ENCODE measurements around the gene ETDC. TPM values are rescaled to one million over a fixed set of nuclear protein-coding genes. Genes with fewer than 3 reads are reported as not detected.

ETDC gene
- total and polyA plus RNA-seq, 2 donors = not detected

GRCh38 chrX:135330706-135331105 lies 21.4 kb downstream of the ETDC start:
- no peaks in the 10 kb centered on the region for H3K27me3 ChIP-seq (ENCODE audit: control insufficient read depth in 2 of 2, insufficient read depth in 1 of 2, low read length in 1 of 2)
- no peak overlapping the region for H3K4me3 ChIP-seq (ENCODE audit: low read length in 2 of 2)
- no peaks in the 10 kb centered on the region for H3K4me1 ChIP-seq (ENCODE audit: control insufficient read depth in 2 of 2, insufficient read depth in 2 of 2, low read length in 2 of 2)
- H3K36me3 ChIP-seq (ENCODE audit: control insufficient read depth in 2 of 2, insufficient read depth in 2 of 2, low read length in 1 of 2) = peaks cover 0 to 2% of the 10 kb centered on the region in 2 donors
- H3K27ac ChIP-seq (ENCODE audit: low read depth in 1 of 2, low read length in 1 of 2) = no peak overlapping the region
- H3K9me3 ChIP-seq (ENCODE audit: control insufficient read depth in 2 of 2, insufficient read depth in 1 of 2, low read length in 1 of 2) = no peaks in the 10 kb centered on the region
- 92% methylated on average over 1 of the region's 1 CpG for WGBS
- DNase-seq (ENCODE audit: low read depth in 6 of 9, low spot score in 9 of 9) = no peak

GRCh38 chrX:135331525-135331924 lies 22.2 kb downstream of the ETDC start:
- no peaks in the 10 kb centered on the region for H3K4me1 ChIP-seq (ENCODE audit: control insufficient read depth in 2 of 2, insufficient read depth in 2 of 2, low read length in 2 of 2)
- H3K27me3 ChIP-seq (ENCODE audit: control insufficient read depth in 2 of 2, insufficient read depth in 1 of 2, low read length in 1 of 2) = no peaks in the 10 kb centered on the region
- H3K27ac ChIP-seq (ENCODE audit: low read depth in 1 of 2, low read length in 1 of 2) = no peak overlapping the region
- 98% methylated on average over 2 of the region's 2 CpGs for WGBS
- no peaks in the 10 kb centered on the region for H3K9me3 ChIP-seq (ENCODE audit: control insufficient read depth in 2 of 2, insufficient read depth in 1 of 2, low read length in 1 of 2)
- H3K36me3 ChIP-seq (ENCODE audit: control insufficient read depth in 2 of 2, insufficient read depth in 2 of 2, low read length in 1 of 2) = peaks cover 0 to 2% of the 10 kb centered on the region in 2 donors
- no peak for DNase-seq (ENCODE audit: low read depth in 6 of 9, low spot score in 9 of 9)
- no peak overlapping the region for H3K4me3 ChIP-seq (ENCODE audit: low read length in 2 of 2)

- WGBS = 99% methylated on average over 2 of the region's 2 CpGs
- H3K4me1 ChIP-seq (ENCODE audit: control insufficient read depth in 2 of 2, insufficient read depth in 2 of 2, low read length in 2 of 2) = peaks cover 11 to 13% of the 10 kb centered on the region in 2 donors
- no peak overlapping the region for H3K4me3 ChIP-seq (ENCODE audit: low read length in 2 of 2)
- H3K9me3 ChIP-seq (ENCODE audit: control insufficient read depth in 2 of 2, insufficient read depth in 1 of 2, low read length in 1 of 2) = no peaks in the 10 kb centered on the region
- H3K36me3 ChIP-seq (ENCODE audit: control insufficient read depth in 2 of 2, insufficient read depth in 2 of 2, low read length in 1 of 2) = peaks cover 2 to 4% of the 10 kb centered on the region in 2 donors
- H3K27me3 ChIP-seq (ENCODE audit: control insufficient read depth in 2 of 2, insufficient read depth in 1 of 2, low read length in 1 of 2) = no peaks in the 10 kb centered on the region
- no peak overlapping the region for H3K27ac ChIP-seq (ENCODE audit: low read depth in 1 of 2, low read length in 1 of 2)
- no peak for DNase-seq (ENCODE audit: low read depth in 6 of 9, low spot score in 9 of 9)
Measured at GRCh38 chrX:135340831-135341230, 31.6 kb downstream of the ETDC start.

GRCh38 chrX:135345107-135345589 lies 35.9 kb downstream of the ETDC start:
- Histone ChIP-seq H3K27ac (ENCODE audit: low read depth in 1 of 2, low read length in 1 of 2) (peak overlapping the region; percentile 60), H3K36me3 (ENCODE audit: control insufficient read depth in 2 of 2, insufficient read depth in 2 of 2, low read length in 1 of 2) (peaks cover 3% of the 10 kb centered on the region in 2 donors), H3K4me1 (ENCODE audit: control insufficient read depth in 2 of 2, insufficient read depth in 2 of 2, low read length in 2 of 2) (peaks cover 11 to 13% of the 10 kb centered on the region in 2 donors), H3K9me3 (ENCODE audit: control insufficient read depth in 2 of 2, insufficient read depth in 1 of 2, low read length in 1 of 2) (no peaks in the 10 kb centered on the region), H3K4me3 (ENCODE audit: low read length in 2 of 2) (peak overlapping the region; percentile 67 to 72), H3K27me3 (ENCODE audit: control insufficient read depth in 2 of 2, insufficient read depth in 1 of 2, low read length in 1 of 2) (no peaks in the 10 kb centered on the region)
- DNase-seq (ENCODE audit: low read depth in 6 of 9, low spot score in 9 of 9) = peak in 2 of 9 donors; percentile 0 to 1
- WGBS = 21% methylated on average over 18 of the region's 18 CpGs

GRCh38 chrX:135346975-135347374 lies 37.7 kb downstream of the ETDC start:
- Histone ChIP-seq H3K4me3 (ENCODE audit: low read length in 2 of 2) (no peak overlapping the region), H3K9me3 (ENCODE audit: control insufficient read depth in 2 of 2, insufficient read depth in 1 of 2, low read length in 1 of 2) (no peaks in the 10 kb centered on the region), H3K4me1 (ENCODE audit: control insufficient read depth in 2 of 2, insufficient read depth in 2 of 2, low read length in 2 of 2) (peaks cover 6 to 10% of the 10 kb centered on the region in 2 donors), H3K36me3 (ENCODE audit: control insufficient read depth in 2 of 2, insufficient read depth in 2 of 2, low read length in 1 of 2) (peaks cover 3% of the 10 kb centered on the region in 2 donors), H3K27ac (ENCODE audit: low read depth in 1 of 2, low read length in 1 of 2) (no peak overlapping the region), H3K27me3 (ENCODE audit: control insufficient read depth in 2 of 2, insufficient read depth in 1 of 2, low read length in 1 of 2) (no peaks in the 10 kb centered on the region)
- no peak for DNase-seq (ENCODE audit: low read depth in 6 of 9, low spot score in 9 of 9)
- WGBS = 89% methylated on average over 6 of the region's 6 CpGs

- H3K36me3 ChIP-seq (ENCODE audit: control insufficient read depth in 2 of 2, insufficient read depth in 2 of 2, low read length in 1 of 2) = peaks cover 3% of the 10 kb centered on the region in 2 donors
- DNase-seq (ENCODE audit: low read depth in 6 of 9, low spot score in 9 of 9) = no peak
- H3K27me3 ChIP-seq (ENCODE audit: control insufficient read depth in 2 of 2, insufficient read depth in 1 of 2, low read length in 1 of 2) = no peaks in the 10 kb centered on the region
- H3K4me1 ChIP-seq (ENCODE audit: control insufficient read depth in 2 of 2, insufficient read depth in 2 of 2, low read length in 2 of 2) = peaks cover under 1 to 7% of the 10 kb centered on the region in 2 donors
- no peaks in the 10 kb centered on the region for H3K9me3 ChIP-seq (ENCODE audit: control insufficient read depth in 2 of 2, insufficient read depth in 1 of 2, low read length in 1 of 2)
- no peak overlapping the region for H3K27ac ChIP-seq (ENCODE audit: low read depth in 1 of 2, low read length in 1 of 2)
- H3K4me3 ChIP-seq (ENCODE audit: low read length in 2 of 2) = no peak overlapping the region
Measured at GRCh38 chrX:135347381-135348016, 38.2 kb downstream of the ETDC start.

- DNase-seq (ENCODE audit: low read depth in 6 of 9, low spot score in 9 of 9) = no peak
- Histone ChIP-seq H3K27me3 (ENCODE audit: control insufficient read depth in 2 of 2, insufficient read depth in 1 of 2, low read length in 1 of 2) (no peaks in the 10 kb centered on the region), H3K4me1 (ENCODE audit: control insufficient read depth in 2 of 2, insufficient read depth in 2 of 2, low read length in 2 of 2) (no peaks in the 10 kb centered on the region), H3K4me3 (ENCODE audit: low read length in 2 of 2) (no peak overlapping the region), H3K36me3 (ENCODE audit: control insufficient read depth in 2 of 2, insufficient read depth in 2 of 2, low read length in 1 of 2) (no peaks in the 10 kb centered on the region), H3K9me3 (ENCODE audit: control insufficient read depth in 2 of 2, insufficient read depth in 1 of 2, low read length in 1 of 2) (no peaks in the 10 kb centered on the region), H3K27ac (ENCODE audit: low read depth in 1 of 2, low read length in 1 of 2) (no peak overlapping the region)
Measured at GRCh38 chrX:135354288-135354687, 45.0 kb downstream of the ETDC start.

Other genes with a start within 250 kb of the ETDC start
- gene SMIM10L2B, start 210.8 kb upstream of the ETDC start, total RNA-seq = 0.19 TPM
- gene SMIM10L2B, start 210.8 kb upstream of the ETDC start, polyA plus RNA-seq = 0.37 TPM
- gene ETDB, start 189.0 kb upstream of the ETDC start, total RNA-seq = not detected
- gene ETDB, start 189.0 kb upstream of the ETDC start, polyA plus RNA-seq = 0.25 TPM
- gene CT55, start 138.1 kb upstream of the ETDC start, total RNA-seq = not detected
- gene CT55, start 138.1 kb upstream of the ETDC start, polyA plus RNA-seq = 0.07 TPM
- gene ETDA, start 57.4 kb upstream of the ETDC start, total RNA-seq = not detected
- gene ETDA, start 57.4 kb upstream of the ETDC start, polyA plus RNA-seq = not detected
- 10.8 TPM for gene ZNF75D, start 34.6 kb downstream of the ETDC start, total RNA-seq
- 18.2 TPM for gene ZNF75D, start 34.6 kb downstream of the ETDC start, polyA plus RNA-seq
- 5.6 TPM for gene ZNF449, start 35.3 kb downstream of the ETDC start, total RNA-seq
- 6.3 TPM for gene ZNF449, start 35.3 kb downstream of the ETDC start, polyA plus RNA-seq
- gene SMIM10L2A, start 112.5 kb downstream of the ETDC start, total RNA-seq = 0.52 TPM
- gene SMIM10L2A, start 112.5 kb downstream of the ETDC start, polyA plus RNA-seq = 0.55 TPM
- 26.3 TPM for gene INTS6L, start 211.2 kb downstream of the ETDC start, total RNA-seq
- 49.1 TPM for gene INTS6L, start 211.2 kb downstream of the ETDC start, polyA plus RNA-seq

All from thymus (tissue), 11 donors.